ENCODE results near the gene LYRM7. TPM values are rescaled to one million over a fixed set of nuclear protein-coding genes. Genes with fewer than 3 reads are reported as not detected.

LYRM7 gene
- total and polyA plus RNA-seq, 7 donors: 5.7 to 11.8 (median 8.4) TPM

DNA sequence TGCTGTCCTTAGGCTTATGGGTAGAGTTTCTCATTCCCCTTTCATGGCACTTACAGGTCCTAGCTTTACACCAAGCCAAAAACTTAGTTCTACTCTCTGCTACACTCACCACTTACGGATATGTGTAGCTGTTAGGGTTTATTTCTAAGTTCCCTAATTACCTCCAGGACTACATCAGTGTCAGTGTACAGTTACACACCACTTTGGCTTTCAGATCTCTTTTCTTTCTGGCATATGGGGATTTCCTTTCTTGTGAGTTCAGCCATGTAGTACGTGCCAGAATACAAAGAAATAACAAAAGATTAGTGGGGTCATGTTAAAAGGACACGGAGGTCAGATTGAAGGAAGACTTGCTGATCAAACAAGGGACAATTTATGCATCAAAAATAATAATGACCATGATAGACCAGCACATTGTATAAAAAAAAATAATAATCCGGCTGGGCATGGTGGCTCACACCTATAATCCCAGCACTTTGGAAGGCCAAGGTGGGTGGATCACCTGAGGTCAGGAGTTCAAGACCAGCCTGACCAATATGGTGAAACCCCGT is 41.8 kb downstream of the LYRM7 start:
- Histone ChIP-seq H3K4me3 (no peak overlapping the region), H3K27me3 (no peaks in the 10 kb centered on the region), H3K36me3 (no peaks in the 10 kb centered on the region), H3K27ac (no peak overlapping the region), H3K9me3 (no peaks in the 10 kb centered on the region), H3K4me1 (no peaks in the 10 kb centered on the region)
- 74 to 91% methylated on average over 5 of the region's 5 CpGs for WGBS, 2 donors
- intact Hi-C loops (cut with DNase I): no loop called here
- TF ChIP-seq POLR2AphosphoS5 (IDR thresholded peaks at IDR 0.05): no peak
- no peak for TF ChIP-seq POLR2A (IDR thresholded peaks at IDR 0.05)
- no peak for TF ChIP-seq EP300 (IDR thresholded peaks at IDR 0.05)
- TF ChIP-seq, protein P1, sequence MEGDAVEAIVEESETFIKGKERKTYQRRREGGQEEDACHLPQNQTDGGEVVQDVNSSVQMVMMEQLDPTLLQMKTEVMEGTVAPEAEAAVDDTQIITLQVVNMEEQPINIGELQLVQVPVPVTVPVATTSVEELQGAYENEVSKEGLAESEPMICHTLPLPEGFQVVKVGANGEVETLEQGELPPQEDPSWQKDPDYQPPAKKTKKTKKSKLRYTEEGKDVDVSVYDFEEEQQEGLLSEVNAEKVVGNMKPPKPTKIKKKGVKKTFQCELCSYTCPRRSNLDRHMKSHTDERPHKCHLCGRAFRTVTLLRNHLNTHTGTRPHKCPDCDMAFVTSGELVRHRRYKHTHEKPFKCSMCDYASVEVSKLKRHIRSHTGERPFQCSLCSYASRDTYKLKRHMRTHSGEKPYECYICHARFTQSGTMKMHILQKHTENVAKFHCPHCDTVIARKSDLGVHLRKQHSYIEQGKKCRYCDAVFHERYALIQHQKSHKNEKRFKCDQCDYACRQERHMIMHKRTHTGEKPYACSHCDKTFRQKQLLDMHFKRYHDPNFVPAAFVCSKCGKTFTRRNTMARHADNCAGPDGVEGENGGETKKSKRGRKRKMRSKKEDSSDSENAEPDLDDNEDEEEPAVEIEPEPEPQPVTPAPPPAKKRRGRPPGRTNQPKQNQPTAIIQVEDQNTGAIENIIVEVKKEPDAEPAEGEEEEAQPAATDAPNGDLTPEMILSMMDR (IDR thresholded peaks at IDR 0.05): no peak
- DNase-seq: no peak

DNA sequence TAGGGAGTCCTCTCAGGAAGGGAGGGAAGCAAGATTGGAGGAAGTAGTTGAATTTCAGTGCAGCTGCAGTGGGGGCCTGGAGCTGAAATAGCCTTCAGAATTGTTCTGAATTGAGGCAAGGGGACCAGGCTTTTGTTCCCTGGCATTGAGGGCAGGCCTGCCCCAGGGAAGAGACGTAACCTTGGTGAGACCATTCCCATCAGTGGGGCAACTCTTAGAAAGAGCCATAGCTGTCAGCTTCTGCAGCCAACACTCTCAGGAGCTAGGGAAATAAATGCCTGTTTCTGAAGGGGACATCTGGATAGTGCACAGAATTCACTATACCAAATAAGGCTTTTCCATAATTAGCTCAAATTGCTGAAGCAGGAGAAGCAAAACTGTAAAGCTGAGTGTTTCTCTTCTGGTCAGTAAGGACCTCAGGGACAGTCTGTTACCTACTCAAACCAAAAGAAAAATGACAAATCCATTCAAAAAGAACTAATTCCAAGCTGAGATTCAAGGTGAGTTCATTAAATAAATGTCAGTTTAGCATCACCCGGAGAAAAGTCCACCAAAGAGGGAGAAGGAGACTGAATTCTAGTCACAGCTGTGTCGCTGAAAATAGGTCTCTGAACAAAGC is 44.0 kb downstream of the LYRM7 start:
- H3K27ac ChIP-seq: no peak overlapping the region
- intact Hi-C loops (cut with DNase I): no loop called here
- no peaks in the 10 kb centered on the region for H3K9me3 ChIP-seq
- no peaks in the 10 kb centered on the region for H3K4me1 ChIP-seq
- TF ChIP-seq, protein P1 (IDR thresholded peaks at IDR 0.05): no peak
- TF ChIP-seq POLR2A (IDR thresholded peaks at IDR 0.05): no peak
- TF ChIP-seq EP300 (IDR thresholded peaks at IDR 0.05): no peak
- no peak for TF ChIP-seq POLR2AphosphoS5 (IDR thresholded peaks at IDR 0.05)
- H3K27me3 ChIP-seq: no peaks in the 10 kb centered on the region
- no peak for DNase-seq
- H3K4me3 ChIP-seq: no peak overlapping the region
- H3K36me3 ChIP-seq: no peaks in the 10 kb centered on the region
- WGBS, 2 donors: 83 to 87% methylated on average over 3 of the region's 3 CpGs

DNA sequence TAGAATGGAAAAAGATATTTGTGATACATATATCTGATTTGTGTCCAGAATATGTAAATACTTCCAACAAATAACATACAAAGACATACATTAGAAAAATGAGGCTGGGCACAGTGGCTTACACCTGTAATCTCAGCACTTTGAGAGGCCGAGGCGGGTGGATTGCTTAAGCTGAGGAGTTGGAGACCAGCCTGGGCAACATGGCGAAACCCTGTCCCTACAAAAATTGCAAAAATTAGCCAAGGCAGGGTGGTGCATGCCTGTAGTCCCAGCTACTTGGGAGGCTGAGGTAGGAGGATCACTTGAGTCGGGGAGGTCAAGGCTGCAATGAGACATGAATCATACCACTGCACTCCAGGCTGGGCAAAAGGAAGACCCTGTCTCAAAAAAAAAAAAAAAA is 47.0 kb downstream of the LYRM7 start:
- Histone ChIP-seq H3K4me1 (peaks cover 0 to 7% (median 3%) of the 10 kb centered on the region in 4 donors), H3K36me3 (no peaks in the 10 kb centered on the region), H3K27me3 (no peaks in the 10 kb centered on the region), H3K9me3 (no peaks in the 10 kb centered on the region), H3K4me3 (no peak overlapping the region), H3K27ac (no peak overlapping the region)
- WGBS, 2 donors: 97 to 99% methylated on average over 4 of the region's 4 CpGs
- intact Hi-C loops (cut with DNase I): no loop called here
- TF ChIP-seq POLR2AphosphoS5 (IDR thresholded peaks at IDR 0.05): no peak
- TF ChIP-seq EP300 (IDR thresholded peaks at IDR 0.05): no peak
- TF ChIP-seq, protein P1 (IDR thresholded peaks at IDR 0.05): no peak
- TF ChIP-seq POLR2A (IDR thresholded peaks at IDR 0.05): no peak
- DNase-seq: no peak

DNA sequence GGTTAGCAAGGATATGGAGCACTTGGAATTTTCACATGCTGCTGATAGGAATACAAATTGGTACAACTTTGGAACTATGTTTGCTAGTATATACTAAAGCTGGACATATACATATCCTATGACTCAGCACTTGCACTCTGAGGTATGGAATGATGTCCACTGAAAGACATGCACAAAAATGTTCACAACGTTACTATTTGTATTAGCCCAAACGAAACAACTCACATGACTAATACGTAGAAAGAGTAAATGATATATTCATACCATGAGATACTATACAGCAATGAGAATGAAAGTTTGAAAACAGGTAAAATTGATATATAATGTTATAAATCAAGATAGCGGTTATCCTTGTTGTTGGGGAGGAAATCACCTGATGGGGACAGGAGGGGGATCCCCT is 47.6 kb downstream of the LYRM7 start:
- no peaks in the 10 kb centered on the region for H3K9me3 ChIP-seq
- no peak overlapping the region for H3K4me3 ChIP-seq
- H3K4me1 ChIP-seq: peaks cover 0 to 8% (median 7%) of the 10 kb centered on the region in 4 donors
- H3K27ac ChIP-seq: no peak overlapping the region
- TF ChIP-seq POLR2AphosphoS5 (IDR thresholded peaks at IDR 0.05) (no peak), EP300 (IDR thresholded peaks at IDR 0.05) (no peak), POLR2A (IDR thresholded peaks at IDR 0.05) (no peak)
- TF ChIP-seq, protein P1 (IDR thresholded peaks at IDR 0.05): no peak
- DNase-seq: no peak
- intact Hi-C loops (cut with DNase I): no loop called here
- 72 to 85% methylated on average over 4 of the region's 4 CpGs for WGBS, 2 donors
- H3K36me3 ChIP-seq: no peaks in the 10 kb centered on the region
- no peaks in the 10 kb centered on the region for H3K27me3 ChIP-seq
